H1 (cell line): ENCODE measurements around the gene MED1. TPM values are rescaled to one million over a fixed set of nuclear protein-coding genes. Genes with fewer than 3 reads are reported as not detected.
"Not testable (repeated sequence)": the region's sequence is repeated elsewhere in the genome, so short reads cannot be mapped to it uniquely, and the experiment has no call there.

Source experiments
- CTCF ChIA-PET: fragments of 300-600 bp; sonication (Branson Sonifier 250); formaldehyde crosslinking; loops from one replicate; lab custom pipeline; 2021; ENCODE audit not compliant: partially characterized antibody; lab: Charles Lee
- POLR2A ChIA-PET: fragments of 300-600 bp; sonication (Branson Sonifier 250); formaldehyde crosslinking; loops from one replicate; lab custom pipeline; 2021; ENCODE audit warnings: inconsistent platforms; ENCODE audit not compliant: partially characterized antibody; lab: Charles Lee
- DNase-seq, 2 experiments: peaks; one replicate each; pipeline versions ENCODE4 v3.0.0 to v3.0.0-alpha.2; 2010 to 2022; ENCODE audit warnings: low spot score in 2 of 2, low read depth in 1 of 2, mixed read lengths in 1 of 2
- FAIRE-seq: peaks from 2 replicates; lab custom pipeline; 2011; peaks lifted over from hg19 to GRCh38; lab: Jason Lieb, UNC
- H2AFZ ChIP-seq: 2 replicates; pipeline ENCODE4 v1.8.1; 2012; ENCODE audit warnings: low read length, inconsistent platforms
- H2AK5ac ChIP-seq: 2 replicates; pipeline ENCODE4 v1.6.1; 2013; ENCODE audit warnings: low read depth, low read length
- H2BK120ac ChIP-seq: replicated peaks from 2 replicates; pipeline ENCODE3; 2013; ENCODE audit warnings: low read depth, low read length, inconsistent platforms
- H2BK12ac ChIP-seq: 2 replicates; pipeline ENCODE4 v1.6.1; 2013; ENCODE audit warnings: low read depth, low read length
- H2BK15ac ChIP-seq: 2 replicates; pipeline ENCODE4 v1.6.1; 2013; ENCODE audit warnings: low read length
- H2BK20ac ChIP-seq: 2 replicates; pipeline ENCODE4 v1.6.1; 2013; ENCODE audit warnings: low read length
- H2BK5ac ChIP-seq: 2 replicates; pipeline ENCODE4 v1.6.1; 2013; ENCODE audit warnings: low read depth, low read length
- H3K14ac ChIP-seq: 2 replicates; pipeline ENCODE4 v1.6.1; 2013; ENCODE audit warnings: inconsistent platforms; ENCODE audit not compliant: insufficient read length
- H3K18ac ChIP-seq: 2 replicates; pipeline ENCODE4 v1.6.1; 2013; ENCODE audit warnings: low read length; ENCODE audit errors: extremely low read depth
- H3K23ac ChIP-seq: 2 replicates; pipeline ENCODE4 v1.6.1; 2013; ENCODE audit warnings: inconsistent platforms; ENCODE audit not compliant: insufficient read length
- H3K23me2 ChIP-seq: 2 replicates; pipeline ENCODE4 v1.6.1; 2013; ENCODE audit warnings: low read depth, low read length
- H3K27ac ChIP-seq: 2 replicates; pipeline ENCODE4 v1.6.1; 2011; ENCODE audit warnings: low read depth, low read length, inconsistent platforms
- H3K27me3 ChIP-seq, 4 experiments: replicated peaks in 1 of 4; 1 replicate in 1 of 4; 2 replicates in 3 of 4; pipeline versions ENCODE4 v1.6.1 to v1.8.1; 2011 to 2013; ENCODE audit warnings: low read length in 3 of 4, mild to moderate bottlenecking in 3 of 4, inconsistent platforms in 2 of 4, mixed read lengths in 2 of 4, moderate library complexity in 1 of 4; ENCODE audit not compliant: control insufficient read depth in 3 of 4, insufficient read depth in 3 of 4; ENCODE audit errors: extremely low read depth in 1 of 4
- H3K36me3 ChIP-seq, 4 experiments: 2 replicates each; pipeline versions ENCODE4 v1.6.1 to v1.8.1; 2011 to 2013; ENCODE audit warnings: mild to moderate bottlenecking in 4 of 4, low read length in 3 of 4, moderate library complexity in 2 of 4, control low read depth in 1 of 4, inconsistent platforms in 1 of 4; ENCODE audit not compliant: insufficient read depth in 4 of 4, control insufficient read depth in 2 of 4
- H3K4ac ChIP-seq: replicated peaks from 2 replicates; pipeline ENCODE3; 2013; ENCODE audit warnings: low read length, low read depth, mixed read lengths, inconsistent platforms; ENCODE audit not compliant: insufficient read length
- H3K4me1 ChIP-seq, 4 experiments: replicated peaks in 1 of 4; 1 replicate in 1 of 4; 2 replicates in 3 of 4; pipeline versions ENCODE4 v1.6.1 to v1.8.1; 2011 to 2013; ENCODE audit warnings: low read length in 3 of 4, inconsistent platforms in 2 of 4, mixed read lengths in 1 of 4; ENCODE audit not compliant: insufficient read depth in 4 of 4, control insufficient read depth in 3 of 4
- H3K4me2 ChIP-seq, 2 experiments: 2 replicates each; pipeline versions ENCODE4 v1.6.1 to v1.8.1; 2011 to 2013; ENCODE audit warnings: low read depth in 2 of 2, low read length in 2 of 2, control low read depth in 1 of 2, inconsistent platforms in 1 of 2, mild to moderate bottlenecking in 1 of 2; ENCODE audit not compliant: insufficient read depth in 1 of 2
- H3K4me3 ChIP-seq, 4 experiments: fragments of 200-600, 300-600 bp in 1 of 4; sonication (generic), shearing (Covaris generic), sonication (Bioruptor Twin) in 1 of 4; 2 replicates each; pipeline versions ENCODE4 v1.5.1 to v1.8.1; 2011 to 2016; ENCODE audit warnings: low read length in 4 of 4, low read depth in 3 of 4, control low read depth in 2 of 4, inconsistent platforms in 2 of 4, mild to moderate bottlenecking in 2 of 4, mixed read lengths in 1 of 4, moderate library complexity in 1 of 4; ENCODE audit not compliant: insufficient read depth in 2 of 4; ENCODE audit errors: extremely low read depth in 1 of 4
- H3K56ac ChIP-seq: replicated peaks from 2 replicates; pipeline ENCODE3; 2013; ENCODE audit warnings: low read depth, mild to moderate bottlenecking, mixed read lengths, low read length, inconsistent platforms; ENCODE audit not compliant: insufficient read length
- H3K79me1 ChIP-seq: 2 replicates; pipeline ENCODE4 v1.6.1; 2013; ENCODE audit warnings: low read depth, low read length, control low read depth
- H3K79me2 ChIP-seq, 2 experiments: 2 replicates each; pipeline versions ENCODE4 v1.6.1 to v1.8.1; 2012 to 2013; ENCODE audit warnings: low read length in 2 of 2, mild to moderate bottlenecking in 2 of 2, inconsistent platforms in 1 of 2; ENCODE audit not compliant: insufficient read depth in 2 of 2, control insufficient read depth in 1 of 2
- H3K9ac ChIP-seq, 4 experiments: replicated peaks in 1 of 4; 1 replicate in 1 of 4; 2 replicates in 3 of 4; pipeline versions ENCODE4 v1.6.1 to v1.8.1; 2011 to 2013; ENCODE audit warnings: low read depth in 3 of 4, low read length in 3 of 4, control low read depth in 2 of 4, mild to moderate bottlenecking in 2 of 4, moderate library complexity in 2 of 4, inconsistent platforms in 1 of 4; ENCODE audit errors: extremely low read depth in 1 of 4
- H3K9me3 ChIP-seq, 2 experiments: 2 replicates each; pipeline versions ENCODE4 v1.6.1 to v1.8.1; 2012 to 2013; ENCODE audit warnings: mild to moderate bottlenecking in 2 of 2, moderate library complexity in 2 of 2, control low read depth in 1 of 2, inconsistent platforms in 1 of 2, low read depth in 1 of 2, low read length in 1 of 2, mixed read lengths in 1 of 2; ENCODE audit not compliant: insufficient read depth in 2 of 2
- H4K20me1 ChIP-seq, 2 experiments: replicated peaks in 1 of 2; 2 replicates each; pipeline versions ENCODE3 to v1.8.1; 2011 to 2013; ENCODE audit warnings: inconsistent platforms in 2 of 2, low read length in 2 of 2, mild to moderate bottlenecking in 1 of 2; ENCODE audit not compliant: insufficient read depth in 2 of 2, control insufficient read depth in 1 of 2
- H4K5ac ChIP-seq: 2 replicates; pipeline ENCODE4 v1.6.1; 2013; ENCODE audit warnings: low read length, low read depth, mixed read lengths, inconsistent platforms; ENCODE audit not compliant: insufficient read length
- H4K8ac ChIP-seq: 2 replicates; pipeline ENCODE4 v1.8.0; 2013; ENCODE audit warnings: mild to moderate bottlenecking, moderate library complexity, low read length, inconsistent platforms; ENCODE audit not compliant: insufficient read depth; ENCODE audit errors: extremely low read depth
- H4K91ac ChIP-seq: replicated peaks from 2 replicates; pipeline ENCODE3; 2013; ENCODE audit warnings: low read length, mixed read lengths, inconsistent platforms; ENCODE audit not compliant: insufficient read length
- WGBS, 2 experiments: shearing (Covaris generic) in 1 of 2; methylation state at CpG; one replicate each; pipeline versions ENCODE4 v1.1.6 to v1.1.7; 2013 to 2015; ENCODE audit warnings: low lambda C conversion rate in 2 of 2, mixed read lengths in 2 of 2, inconsistent platforms in 1 of 2, low coverage in 1 of 2, missing lambda C conversion rate in 1 of 2; ENCODE audit not compliant: insufficient replicate concordance in 2 of 2, insufficient coverage in 1 of 2, insufficient read length in 1 of 2; ENCODE audit errors: extremely low coverage in 1 of 2, missing lambda C conversion rate in 1 of 2; 5-methylcytosine and 5-hydroxymethylcytosine counted together
- polyA plus RNA-seq, 7 experiments: library from polyadenylated mRNA; depleted of rRNA in 3 of 7; stranded (reverse) in 5 of 7; unstranded in 2 of 7; fragments of >200 nt in 5 of 7; fragments of 200-250 nt in 2 of 7; gene quantifications; 1 replicate in 5 of 7; 2 replicates in 1 of 7; 4 replicates in 1 of 7; pipeline versions ENCODE4 v1.2.1 to v1.2.3, GENCODE V29; 2011 to 2013; ENCODE audit warnings: missing spikeins in 2 of 7, mixed read lengths in 2 of 7
- total RNA-seq: library from RNA; stranded (reverse); fragmentation: NEBNext Ultra II Directional; extraction: Animal tissue kit (Norgen Biotek cat#: 25700); gene quantifications from 2 replicates; pipeline ENCODE4 v1.2.1, GENCODE V29; 2021

The MED1 gene
- total and polyA plus RNA-seq, 2 of the 8 experiments (the other 6 are each of a cell fraction or from before 2014, with no cell fraction given) = 24.7 to 56.5 TPM

DNA sequence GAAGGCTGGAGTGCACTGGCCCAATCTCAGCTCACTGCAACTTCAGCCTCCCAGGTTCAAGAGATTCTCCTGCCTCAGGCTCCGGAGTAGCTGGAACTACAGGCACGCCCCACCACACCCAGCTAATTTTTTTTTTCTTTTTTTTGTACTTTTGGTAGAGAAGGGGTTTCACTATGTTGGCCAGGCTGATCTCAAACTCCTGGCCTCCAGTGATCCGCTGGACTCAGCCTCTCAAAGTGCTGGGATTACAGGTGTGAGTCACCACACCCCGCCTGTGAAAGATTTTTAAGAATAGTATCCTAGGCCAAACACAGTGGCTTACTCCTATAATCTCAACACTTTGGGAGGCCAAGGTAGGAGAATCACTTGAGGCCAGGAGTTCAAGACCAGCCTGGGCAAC is 83.3 kb downstream of the MED1 start:
- H2AFZ ChIP-seq, H3K79me1 ChIP-seq, H2BK15ac ChIP-seq, H3K4me3 ChIP-seq, H3K23me2 ChIP-seq, H3K4me1 ChIP-seq, H3K9me3 ChIP-seq, FAIRE-seq, H3K27ac ChIP-seq, H4K8ac ChIP-seq, H3K4me2 ChIP-seq, H2BK120ac ChIP-seq, H3K18ac ChIP-seq, H4K91ac ChIP-seq, H3K27me3 ChIP-seq, H3K56ac ChIP-seq, POLR2A ChIA-PET, H3K23ac ChIP-seq, H2BK5ac ChIP-seq, H3K36me3 ChIP-seq, H2BK20ac ChIP-seq, H2AK5ac ChIP-seq, H4K20me1 ChIP-seq, H3K14ac ChIP-seq, H3K79me2 ChIP-seq, H4K5ac ChIP-seq, H2BK12ac ChIP-seq, DNase-seq, H3K9ac ChIP-seq, H3K4ac ChIP-seq: not testable (repeated sequence)
- 100% methylated on average over 4 of the region's 4 CpGs; no CpG with 5 or more reads in 1 of the 2 experiments for WGBS, 2 experiments
- CTCF ChIA-PET = interaction anchor here (0.9 kb wide), 1 partner anchor 95 kb away, joined by 3 read pairs; no protein-coding TSS in a partner anchor
